ENCODE results near the gene MYBPC2. TPM values are rescaled to one million over a fixed set of nuclear protein-coding genes. Genes with fewer than 3 reads are reported as not detected.

The MYBPC2 gene
- total RNA-seq, 1 donor from 2014 or later = not detected

DNA sequence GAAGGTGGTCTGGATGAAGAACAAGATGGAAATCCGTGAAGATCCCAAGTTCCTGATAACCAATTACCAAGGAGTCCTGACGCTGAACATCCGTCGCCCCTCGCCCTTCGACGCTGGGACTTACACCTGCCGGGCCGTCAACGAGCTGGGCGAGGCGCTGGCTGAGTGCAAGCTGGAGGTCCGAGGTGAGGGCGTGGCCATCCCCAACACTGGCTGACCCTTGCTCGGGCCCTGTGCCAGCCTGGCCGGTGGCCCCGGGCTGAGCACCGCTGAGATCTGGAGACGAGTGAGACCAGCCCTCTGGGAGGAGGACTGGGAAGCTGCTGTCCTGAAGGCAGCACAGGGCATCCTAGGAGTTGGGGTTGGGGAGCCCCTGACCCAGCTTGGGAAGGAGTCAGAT, 31.7 kb downstream of the MYBPC2 start:
- intact Hi-C loops (cut with DNase I) = no loop called here
- no peaks in the 10 kb centered on the region for H3K27me3 ChIP-seq
- TF ChIP-seq, protein P1, sequence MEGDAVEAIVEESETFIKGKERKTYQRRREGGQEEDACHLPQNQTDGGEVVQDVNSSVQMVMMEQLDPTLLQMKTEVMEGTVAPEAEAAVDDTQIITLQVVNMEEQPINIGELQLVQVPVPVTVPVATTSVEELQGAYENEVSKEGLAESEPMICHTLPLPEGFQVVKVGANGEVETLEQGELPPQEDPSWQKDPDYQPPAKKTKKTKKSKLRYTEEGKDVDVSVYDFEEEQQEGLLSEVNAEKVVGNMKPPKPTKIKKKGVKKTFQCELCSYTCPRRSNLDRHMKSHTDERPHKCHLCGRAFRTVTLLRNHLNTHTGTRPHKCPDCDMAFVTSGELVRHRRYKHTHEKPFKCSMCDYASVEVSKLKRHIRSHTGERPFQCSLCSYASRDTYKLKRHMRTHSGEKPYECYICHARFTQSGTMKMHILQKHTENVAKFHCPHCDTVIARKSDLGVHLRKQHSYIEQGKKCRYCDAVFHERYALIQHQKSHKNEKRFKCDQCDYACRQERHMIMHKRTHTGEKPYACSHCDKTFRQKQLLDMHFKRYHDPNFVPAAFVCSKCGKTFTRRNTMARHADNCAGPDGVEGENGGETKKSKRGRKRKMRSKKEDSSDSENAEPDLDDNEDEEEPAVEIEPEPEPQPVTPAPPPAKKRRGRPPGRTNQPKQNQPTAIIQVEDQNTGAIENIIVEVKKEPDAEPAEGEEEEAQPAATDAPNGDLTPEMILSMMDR (IDR thresholded peaks at IDR 0.05) = no peak
- TF ChIP-seq POLR2A (IDR thresholded peaks at IDR 0.05) = no peak
- TF ChIP-seq POLR2AphosphoS5 (IDR thresholded peaks at IDR 0.05; ENCODE audit: insufficient read depth in 1 of 2, low read depth in 1 of 2) = no peak
- H3K27ac ChIP-seq = no peak overlapping the region
- no peaks in the 10 kb centered on the region for H3K9me3 ChIP-seq
- DNase-seq (ENCODE audit: extremely low spot score in 2 of 2) = no peak
- no peaks in the 10 kb centered on the region for H3K4me1 ChIP-seq
- no peaks in the 10 kb centered on the region for H3K36me3 ChIP-seq
- no peak overlapping the region for H3K4me3 ChIP-seq

GRCh38 chr19:50465000-50465399, 32.3 kb downstream of the MYBPC2 start:
- H3K4me1 ChIP-seq = no peaks in the 10 kb centered on the region
- no peak for DNase-seq (ENCODE audit: extremely low spot score in 2 of 2)
- no peaks in the 10 kb centered on the region for H3K27me3 ChIP-seq
- intact Hi-C loops (cut with DNase I) = no loop called here
- no peaks in the 10 kb centered on the region for H3K36me3 ChIP-seq
- H3K9me3 ChIP-seq = no peaks in the 10 kb centered on the region
- H3K4me3 ChIP-seq = no peak overlapping the region
- H3K27ac ChIP-seq = no peak overlapping the region
- TF ChIP-seq POLR2AphosphoS5 (IDR thresholded peaks at IDR 0.05; ENCODE audit: insufficient read depth in 1 of 2, low read depth in 1 of 2) (no peak), POLR2A (IDR thresholded peaks at IDR 0.05) (no peak)
- TF ChIP-seq, protein P1 (IDR thresholded peaks at IDR 0.05) = no peak

DNA sequence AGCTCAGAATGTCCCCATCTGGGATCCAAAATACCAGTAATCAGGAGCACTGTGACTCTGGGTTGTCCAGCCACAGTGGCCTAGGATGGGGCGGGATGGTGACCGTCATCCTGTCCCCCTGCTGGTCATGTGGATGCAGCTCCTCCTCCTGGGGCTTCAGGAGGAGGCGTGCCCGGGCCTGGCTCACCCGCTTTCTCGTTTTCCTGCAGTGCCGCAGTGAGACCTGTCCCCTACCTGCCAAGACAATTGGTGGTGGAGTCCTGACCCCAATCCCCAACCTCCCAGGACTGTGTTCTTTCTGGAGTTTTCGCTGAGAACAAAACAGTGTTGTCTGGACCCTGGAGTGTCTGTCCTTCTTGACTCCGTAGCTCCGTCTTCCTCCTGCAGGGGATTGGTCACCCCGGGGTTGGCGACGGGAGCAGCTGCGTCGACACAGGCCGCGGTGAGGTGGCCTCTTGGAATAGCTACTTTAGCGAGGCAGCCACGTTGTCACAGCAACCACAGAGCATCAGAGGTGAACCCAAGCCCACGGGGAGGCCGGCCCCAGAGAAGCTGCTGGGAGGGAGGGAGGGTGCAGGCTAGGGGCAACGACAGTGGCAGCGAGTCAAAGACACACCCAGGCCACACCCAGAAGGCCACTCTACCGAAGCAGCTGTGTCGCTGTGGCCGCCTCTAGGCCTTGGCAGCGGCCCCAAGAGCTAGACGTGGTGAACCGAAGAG, 33.5 kb downstream of the MYBPC2 start:
- no peaks in the 10 kb centered on the region for H3K9me3 ChIP-seq
- intact Hi-C loops (cut with DNase I) = no loop called here
- H3K27me3 ChIP-seq = no peaks in the 10 kb centered on the region
- no peak overlapping the region for H3K4me3 ChIP-seq
- TF ChIP-seq POLR2AphosphoS5 (IDR thresholded peaks at IDR 0.05; ENCODE audit: insufficient read depth in 1 of 2, low read depth in 1 of 2) (no peak), POLR2A (IDR thresholded peaks at IDR 0.05) (no peak)
- TF ChIP-seq, protein P1 (IDR thresholded peaks at IDR 0.05) = no peak
- no peak for DNase-seq (ENCODE audit: extremely low spot score in 2 of 2)
- H3K36me3 ChIP-seq = no peaks in the 10 kb centered on the region
- no peaks in the 10 kb centered on the region for H3K4me1 ChIP-seq
- no peak overlapping the region for H3K27ac ChIP-seq

DNA sequence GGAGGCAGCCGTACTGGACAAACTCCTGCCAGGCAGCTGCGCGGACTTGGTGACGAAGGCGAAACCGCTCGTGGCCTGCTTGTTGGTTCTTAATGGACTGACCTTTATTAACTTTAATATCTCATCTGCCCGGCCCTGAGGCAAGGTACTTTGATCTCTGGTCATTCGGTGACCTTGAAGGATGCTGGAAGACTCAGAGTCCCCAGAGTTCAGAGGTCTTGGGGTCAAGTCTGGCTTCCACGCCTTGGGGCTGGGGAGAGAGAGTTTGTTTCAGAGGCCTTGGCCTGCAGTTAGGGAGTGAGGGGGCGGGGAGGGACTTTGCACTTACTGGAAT, 34.0 kb downstream of the MYBPC2 start:
- Histone ChIP-seq H3K36me3 (no peaks in the 10 kb centered on the region), H3K4me3 (no peak overlapping the region), H3K4me1 (no peaks in the 10 kb centered on the region), H3K27me3 (no peaks in the 10 kb centered on the region), H3K27ac (no peak overlapping the region), H3K9me3 (no peaks in the 10 kb centered on the region)
- TF ChIP-seq POLR2AphosphoS5 (IDR thresholded peaks at IDR 0.05; ENCODE audit: insufficient read depth in 1 of 2, low read depth in 1 of 2) (no peak), POLR2A (IDR thresholded peaks at IDR 0.05) (no peak)
- TF ChIP-seq, protein P1 (IDR thresholded peaks at IDR 0.05) = no peak
- DNase-seq (ENCODE audit: extremely low spot score in 2 of 2) = no peak
- intact Hi-C loops (cut with DNase I) = no loop called here

DNA sequence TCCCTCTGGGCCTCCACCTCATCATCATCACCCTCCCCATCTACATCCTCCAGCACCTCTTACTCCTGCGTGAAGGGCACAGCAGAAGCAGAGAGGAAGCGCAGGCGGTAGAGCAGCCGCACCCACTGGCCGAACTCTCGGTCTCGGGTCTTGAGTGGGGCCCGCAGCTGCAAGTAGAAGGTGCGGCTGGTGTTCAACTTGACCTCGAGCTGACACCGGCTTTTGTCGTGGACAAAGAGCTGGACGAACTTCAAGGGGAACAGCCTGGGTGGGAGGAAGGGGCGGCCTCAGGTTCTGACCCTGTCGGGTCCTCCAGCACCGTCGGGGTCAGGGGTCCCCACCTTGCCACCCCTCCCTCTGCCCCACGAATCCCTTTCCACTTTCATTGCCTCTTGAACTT, 34.9 kb downstream of the MYBPC2 start:
- intact Hi-C loops (cut with DNase I) = no loop called here
- TF ChIP-seq, protein P1 (IDR thresholded peaks at IDR 0.05) = no peak
- TF ChIP-seq POLR2AphosphoS5 (IDR thresholded peaks at IDR 0.05; ENCODE audit: insufficient read depth in 1 of 2, low read depth in 1 of 2) (no peak), POLR2A (IDR thresholded peaks at IDR 0.05) (no peak)

More for the DNA sequence above, 34.9 kb downstream of the MYBPC2 start:
- Histone ChIP-seq H3K36me3 (no peaks in the 10 kb centered on the region), H3K4me1 (no peaks in the 10 kb centered on the region), H3K4me3 (no peak overlapping the region), H3K9me3 (no peaks in the 10 kb centered on the region), H3K27me3 (no peaks in the 10 kb centered on the region), H3K27ac (no peak overlapping the region)
- DNase-seq (ENCODE audit: extremely low spot score in 2 of 2) = no peak

Data from vagina (tissue), 2 donors.